DMS114 treated with DMSO at 0.1 percent for 48 hours (cell line): ENCODE measurements around the gene SPECC1L.
"Not testable (repeated sequence)": the region's sequence is repeated elsewhere in the genome, so short reads cannot be mapped to it uniquely, and the experiment has no call there.

Source experiments
- DNase-seq: peaks from one replicate; lab custom pipeline; 2025; ENCODE audit not compliant: unreplicated experiment; lab: John Stamatoyannopoulos, UW

Gene SPECC1L

GRCh38 chr22:24285245-24285644, 14.6 kb downstream of the SPECC1L start:
- DNase-seq, result no peak

DNA sequence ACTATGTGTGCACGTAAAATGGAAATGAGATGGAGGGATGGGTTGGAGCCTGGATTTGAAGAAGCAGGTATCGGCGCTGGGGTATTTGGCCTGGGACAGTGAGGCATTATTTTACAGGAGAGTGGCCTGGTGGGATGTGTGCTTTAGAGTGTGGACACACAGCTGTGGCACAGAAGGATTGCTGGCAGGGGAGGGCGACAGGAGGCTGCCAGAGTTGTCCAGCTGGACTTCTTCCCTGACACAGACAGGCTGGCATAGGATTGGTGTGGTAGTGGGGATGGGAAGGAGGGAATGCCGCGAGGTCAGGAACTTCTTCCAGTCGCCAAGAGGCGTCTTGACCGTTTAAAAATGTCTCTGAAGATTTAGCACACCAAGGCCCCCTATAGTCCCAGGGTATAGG, 16.6 kb downstream of the SPECC1L start:
- DNase-seq, result not testable (repeated sequence)

DNA sequence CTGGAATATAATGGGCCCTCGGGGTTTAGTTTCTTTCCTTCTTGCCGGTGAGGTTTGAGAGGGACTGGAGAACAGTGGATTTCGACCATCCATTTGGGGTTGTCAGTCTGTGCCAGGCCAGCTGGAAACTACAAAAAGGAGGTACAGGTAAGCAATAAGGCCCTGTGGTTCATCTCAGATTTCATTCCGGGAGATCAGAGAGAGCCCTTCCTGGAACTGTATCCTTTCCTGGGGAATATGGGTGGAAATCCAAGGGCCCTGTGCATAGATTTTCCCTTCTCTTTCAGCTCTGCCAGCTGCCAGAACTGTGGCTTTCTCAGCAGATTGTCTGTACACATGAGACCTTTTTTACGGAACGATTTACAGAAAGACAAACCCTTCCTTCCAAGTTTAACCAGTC, 17.2 kb downstream of the SPECC1L start:
- not testable (repeated sequence) for DNase-seq

GRCh38 chr22:24289114-24289513, 18.5 kb downstream of the SPECC1L start:
- DNase-seq, result no peak

- DNase-seq, result no peak
Observed at GRCh38 chr22:24289741-24290163, 19.1 kb downstream of the SPECC1L start.

DNA sequence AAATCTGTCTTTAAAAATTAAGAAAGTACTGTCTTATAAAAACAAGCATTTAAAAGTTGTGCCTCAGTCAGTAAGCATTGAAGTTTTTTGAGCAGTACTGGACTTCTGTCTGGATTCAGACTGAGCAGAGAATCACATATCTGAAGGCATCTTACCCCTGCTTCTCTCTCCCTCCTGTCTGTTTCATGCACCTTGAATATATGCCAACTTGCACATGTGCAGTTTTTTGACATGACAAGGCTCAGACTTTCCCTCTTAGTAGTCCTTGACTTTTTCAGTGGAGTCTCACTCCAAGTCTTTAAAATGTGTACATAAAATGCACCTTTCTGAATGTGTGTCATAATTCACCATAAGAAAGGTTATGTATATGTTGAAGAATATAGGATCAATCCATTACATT, 19.8 kb downstream of the SPECC1L start:
- DNase-seq, result no peak

DNA sequence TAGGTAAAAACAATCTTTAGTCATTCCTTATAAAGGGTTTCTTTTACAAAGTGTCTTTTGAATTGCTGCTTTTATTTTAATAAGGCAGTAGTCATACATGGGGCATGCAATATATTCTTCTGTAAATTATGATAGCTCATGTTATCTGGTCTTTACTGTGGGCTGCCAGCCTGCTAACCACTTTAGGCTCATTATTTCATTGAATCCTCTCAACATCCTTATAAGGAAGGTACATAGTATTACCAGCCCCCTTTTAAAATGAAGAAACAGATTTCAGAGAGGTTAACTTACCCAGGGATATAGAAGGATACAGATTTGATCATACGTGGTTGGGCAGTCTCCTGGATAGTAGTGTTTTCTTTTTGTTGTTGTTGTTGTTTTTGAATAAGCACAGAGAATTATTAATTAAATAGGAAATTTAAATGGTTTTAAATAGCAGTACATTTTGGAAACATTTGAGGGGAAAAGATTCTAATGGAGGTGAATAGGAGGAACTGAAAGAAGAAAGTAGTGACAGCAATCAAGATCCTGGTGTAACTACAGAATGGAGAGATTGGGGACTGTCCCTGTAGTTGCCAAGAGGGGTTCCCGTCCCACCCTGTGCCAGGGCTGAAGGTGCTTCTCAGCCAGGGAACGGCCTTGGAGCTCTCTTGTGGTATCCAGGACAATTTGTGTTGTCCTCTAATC, 21.0 kb downstream of the SPECC1L start:
- no peak for DNase-seq

GRCh38 chr22:24292202-24292830, 21.7 kb downstream of the SPECC1L start:
- not testable (repeated sequence) for DNase-seq

- not testable (repeated sequence) for DNase-seq
Observed at GRCh38 chr22:24294913-24295312, 24.3 kb downstream of the SPECC1L start.

DNA sequence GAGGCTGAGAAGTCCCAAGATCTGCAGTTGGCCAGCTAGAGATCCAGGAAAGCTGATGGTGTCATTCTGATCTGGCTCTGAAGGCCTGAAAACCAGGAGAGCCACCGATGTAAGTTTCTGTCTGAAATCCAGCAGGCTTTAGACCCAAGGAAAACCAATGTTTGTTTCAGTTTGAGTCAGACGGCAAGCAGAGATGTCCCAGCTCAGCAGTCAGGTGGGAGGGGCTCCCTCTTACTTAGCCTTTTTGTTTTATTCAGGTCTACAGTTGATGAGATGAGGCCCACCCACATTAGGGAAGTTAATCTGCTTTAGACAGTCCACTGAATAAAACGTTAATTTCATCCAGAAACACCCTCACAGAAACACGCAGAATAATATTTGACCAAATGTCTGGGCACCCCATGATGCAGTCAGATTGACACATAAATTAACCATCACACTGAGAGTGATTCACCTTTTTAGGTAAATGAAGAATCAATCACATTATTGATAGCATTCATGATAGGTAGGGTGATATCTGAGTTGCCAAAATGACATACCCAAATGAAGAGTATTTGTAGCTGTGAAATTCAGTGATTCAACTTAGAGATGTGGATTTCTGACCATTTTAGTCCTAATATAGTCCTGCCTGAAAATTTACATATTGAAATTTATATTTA, 28.0 kb downstream of the SPECC1L start:
- DNase-seq, result not testable (repeated sequence)

DNA sequence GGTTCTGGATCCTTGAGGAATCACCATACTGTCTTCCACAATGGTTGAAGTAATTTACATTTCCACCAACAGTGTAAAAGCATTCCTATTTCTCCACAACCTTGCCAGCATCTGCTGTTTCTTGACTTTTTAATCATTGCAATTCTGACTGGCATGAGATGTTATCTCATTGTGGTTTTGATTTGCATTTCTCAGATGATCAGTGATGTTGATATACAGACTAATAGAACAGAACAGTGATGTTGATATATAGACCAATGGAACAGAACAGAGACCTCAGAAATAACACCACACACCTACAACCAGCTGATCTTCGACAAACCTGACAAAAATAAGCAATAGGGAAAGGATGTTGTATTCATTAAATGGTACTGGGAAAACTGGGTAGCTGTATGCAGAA, 29.9 kb downstream of the SPECC1L start:
- DNase-seq, result not testable (repeated sequence)

DNA sequence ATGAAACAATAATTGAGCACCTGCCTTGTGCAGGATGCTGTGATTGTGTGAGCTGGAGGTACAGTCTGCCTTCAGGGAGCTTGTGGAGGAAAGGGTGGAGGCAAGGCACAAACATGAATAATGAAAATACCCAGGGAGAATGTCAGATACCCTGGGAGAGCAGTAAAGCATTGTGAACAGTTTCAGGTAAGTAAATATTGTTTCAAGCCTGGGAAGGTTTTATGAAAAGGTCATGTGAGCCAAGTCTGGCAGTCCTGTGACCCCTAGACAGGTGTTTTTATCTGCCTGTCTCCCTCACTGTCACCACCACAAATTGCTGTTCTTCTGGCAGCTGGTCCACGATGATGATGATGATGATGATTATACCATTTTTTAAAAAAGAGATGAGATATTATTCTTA, 32.0 kb downstream of the SPECC1L start:
- DNase-seq, result no peak

GRCh38 chr22:24303007-24303406, 32.4 kb downstream of the SPECC1L start:
- DNase-seq, result no peak

DNA sequence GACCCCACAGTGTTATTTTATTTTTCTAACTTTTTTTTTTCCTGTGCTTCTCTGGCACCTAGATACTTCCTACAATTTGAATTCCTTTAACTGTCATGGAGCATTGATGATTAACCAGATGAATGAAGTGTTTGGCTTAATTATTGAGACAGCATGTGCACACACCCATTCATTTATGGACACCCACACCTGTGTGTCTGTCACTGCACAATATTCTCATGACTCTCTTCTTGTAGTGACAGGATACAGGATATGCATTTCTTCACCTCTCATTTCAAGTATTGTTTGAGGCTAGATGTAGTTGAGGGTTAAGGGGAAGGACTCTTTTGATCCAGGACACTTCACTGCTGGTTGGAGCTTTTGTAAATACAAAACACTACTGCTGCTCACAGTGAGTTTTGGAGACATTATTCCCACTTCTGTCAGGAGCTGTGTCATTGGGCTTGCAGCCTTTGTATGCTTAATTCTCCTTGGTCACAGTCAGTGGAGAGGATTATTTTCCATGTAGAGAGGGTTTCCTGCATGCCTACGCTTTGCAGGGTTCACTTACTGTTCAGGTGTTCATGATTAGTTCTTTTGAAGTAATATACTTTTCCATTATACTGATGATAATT, 33.5 kb downstream of the SPECC1L start:
- DNase-seq, result no peak

DNA sequence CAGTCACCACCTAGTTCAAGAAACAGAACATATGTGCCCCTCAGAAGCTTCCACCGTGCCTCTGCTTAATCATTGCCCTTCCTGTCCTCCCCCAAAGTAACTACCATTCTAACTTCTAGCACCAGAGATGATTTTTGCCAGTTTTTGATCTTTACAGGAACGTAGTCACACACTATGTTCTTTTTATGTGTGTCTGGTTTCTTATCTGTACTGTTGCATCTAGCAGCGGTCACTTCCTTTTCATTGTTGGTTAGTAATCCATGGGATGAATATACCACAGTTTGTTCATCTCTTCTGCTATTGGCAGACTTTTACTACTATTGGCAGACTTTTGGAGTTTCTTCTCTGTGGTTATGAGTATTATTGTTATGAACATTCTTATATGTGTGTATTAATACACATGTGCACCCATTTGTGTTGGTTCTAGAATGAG, 34.6 kb downstream of the SPECC1L start:
- no peak for DNase-seq

DNA sequence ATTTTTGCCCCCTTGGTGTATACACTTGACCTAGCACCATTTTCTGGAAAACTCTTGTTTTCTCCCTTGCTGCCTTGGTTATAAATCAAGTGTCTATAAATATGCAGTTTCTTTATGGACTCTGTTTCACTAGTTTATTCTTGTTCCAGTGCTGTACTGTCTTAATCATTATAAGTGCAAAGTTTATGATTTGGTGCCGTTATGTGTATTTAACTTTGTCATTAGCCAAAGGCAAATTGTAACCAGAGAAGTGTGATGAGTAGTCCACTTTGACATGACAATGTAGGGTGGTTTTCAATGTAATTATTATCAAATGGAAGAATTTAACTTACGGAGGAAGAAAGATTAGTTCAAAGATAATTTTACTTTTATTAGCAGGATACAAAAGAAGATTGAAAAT, 40.3 kb downstream of the SPECC1L start:
- DNase-seq, result no peak

- DNase-seq, result no peak
Observed at GRCh38 chr22:24315367-24315966, 44.8 kb downstream of the SPECC1L start.

DNA sequence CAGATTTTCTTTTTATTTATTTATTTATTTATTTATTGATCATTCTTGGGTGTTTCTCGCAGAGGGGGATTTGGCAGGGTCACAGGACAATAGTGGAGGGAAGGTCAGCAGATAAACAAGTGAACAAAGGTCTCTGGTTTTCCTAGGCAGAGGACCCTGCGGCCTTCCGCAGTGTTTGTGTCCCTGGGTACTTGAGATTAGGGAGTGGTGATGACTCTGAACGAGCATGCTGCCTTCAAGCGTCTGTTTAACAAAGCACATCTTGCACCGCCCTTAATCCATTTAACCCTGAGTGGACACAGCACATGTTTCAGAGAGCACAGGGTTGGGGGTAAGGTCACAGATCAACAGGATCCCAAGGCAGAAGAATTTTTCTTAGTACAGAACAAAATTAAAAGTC, 45.6 kb downstream of the SPECC1L start:
- DNase-seq, result not testable (repeated sequence)

DNA sequence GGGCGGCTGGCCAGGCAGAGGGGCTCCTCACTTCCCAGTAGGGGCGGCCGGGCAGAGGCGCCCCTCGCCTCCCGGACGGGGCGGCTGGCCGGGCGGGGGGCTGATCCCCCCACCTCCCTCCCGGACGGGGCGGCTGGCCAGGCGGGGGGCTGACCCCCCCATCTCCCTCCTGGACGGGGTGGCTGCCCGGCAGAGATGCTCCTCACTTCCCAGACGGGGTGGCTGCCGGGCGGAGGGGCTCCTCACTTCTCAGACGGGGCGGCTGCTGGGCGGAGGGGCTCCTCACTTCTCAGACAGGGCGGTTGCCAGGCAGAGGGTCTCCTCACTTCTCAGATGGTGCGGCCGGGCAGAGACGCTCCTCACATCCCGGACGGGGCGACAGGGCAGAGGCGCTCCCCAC, 46.9 kb downstream of the SPECC1L start:
- DNase-seq, result not testable (repeated sequence)

GRCh38 chr22:24319451-24319850, 48.8 kb downstream of the SPECC1L start:
- no peak for DNase-seq

DNA sequence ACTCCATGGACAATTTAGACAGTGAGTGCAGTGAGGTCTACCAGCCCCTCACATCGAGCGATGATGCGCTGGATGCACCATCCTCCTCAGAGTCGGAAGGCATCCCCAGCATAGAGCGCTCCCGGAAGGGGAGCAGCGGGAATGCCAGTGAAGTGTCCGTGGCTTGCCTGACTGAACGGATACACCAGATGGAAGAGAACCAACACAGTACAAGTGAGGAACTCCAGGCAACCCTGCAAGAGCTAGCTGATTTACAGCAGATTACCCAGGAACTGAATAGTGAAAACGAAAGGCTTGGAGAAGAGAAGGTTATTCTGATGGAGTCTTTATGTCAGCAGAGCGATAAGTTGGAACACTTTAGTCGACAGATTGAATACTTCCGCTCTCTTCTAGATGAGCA, 51.4 kb downstream of the SPECC1L start:
- DNase-seq, result no peak
